ENCODE data around the gene HABP2. TPM values are rescaled to one million over a fixed set of nuclear protein-coding genes. Genes with fewer than 3 reads are reported as not detected.

The HABP2 gene
- total and polyA plus RNA-seq, 2 experiments from 2014 or later = 48.3 to 102 TPM

GRCh38 chr10:113518816-113519591, 33.8 kb upstream of the HABP2 start:
- no peak overlapping the region for H3K4me3 ChIP-seq
- 84% methylated on average over 10 of the region's 10 CpGs for WGBS (ENCODE audit: low lambda C conversion rate, missing lambda C conversion rate)
- no peak for DNase-seq (ENCODE audit: low spot score)

DNA sequence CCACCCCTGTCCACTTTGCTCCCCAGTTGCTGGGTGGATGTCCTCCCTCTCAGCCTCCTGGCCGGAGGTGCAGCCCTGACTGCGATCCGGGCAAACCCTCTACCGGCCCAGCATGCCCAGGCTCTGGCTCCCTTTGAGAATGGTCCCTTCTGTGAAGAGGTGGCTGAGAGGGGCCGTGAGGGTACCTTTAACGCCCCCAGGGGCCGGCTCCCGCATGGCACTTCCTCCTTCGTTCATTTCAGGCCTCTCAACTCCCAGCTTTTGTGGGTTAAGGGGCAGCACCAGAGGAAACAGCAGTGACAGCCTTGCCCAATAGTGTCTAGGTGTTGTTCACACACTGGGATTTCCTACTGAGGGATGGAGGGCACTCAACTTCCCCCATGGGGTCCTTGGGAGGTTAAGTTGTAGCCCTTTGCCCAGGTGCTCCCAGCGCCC, 33.2 kb upstream of the HABP2 start:
- no peaks in the 10 kb centered on the region for H3K9me3 ChIP-seq (ENCODE audit: low read depth)
- peaks cover 3% of the 10 kb centered on the region for H3K4me1 ChIP-seq (ENCODE audit: insufficient read depth)
- H3K27ac ChIP-seq = no peak overlapping the region
- no peaks in the 10 kb centered on the region for H3K79me2 ChIP-seq
- no peak overlapping the region for H3K4me2 ChIP-seq
- no peak overlapping the region for H2AFZ ChIP-seq
- H3K36me3 ChIP-seq (replicated peaks; ENCODE audit: insufficient read depth, low read depth) = no peaks in the 10 kb centered on the region
- no peak overlapping the region for H3K4me3 ChIP-seq
- TF ChIP-seq EZH2phosphoT487 (IDR thresholded peaks at IDR 0.05; ENCODE audit: low read depth, severe bottlenecking, unreplicated experiment) = no peak
- no peak for TF ChIP-seq CTCF (IDR thresholded peaks at IDR 0.05; ENCODE audit: poor library complexity)
- no peak for TF ChIP-seq EZH2 (IDR thresholded peaks at IDR 0.05; ENCODE audit: borderline replicate concordance)
- H3K27me3 ChIP-seq = no peaks in the 10 kb centered on the region
- H3K9me2 ChIP-seq (replicated peaks; ENCODE audit: insufficient read depth) = no peaks in the 10 kb centered on the region
- H4K20me1 ChIP-seq (ENCODE audit: insufficient read depth, poor library complexity, severe bottlenecking) = no peaks in the 10 kb centered on the region
- 94% methylated on average over 10 of the region's 10 CpGs for WGBS (ENCODE audit: low lambda C conversion rate, missing lambda C conversion rate)
- no peak for DNase-seq (ENCODE audit: low spot score)

More at GRCh38 chr10:113518816-113519591, 33.8 kb upstream of the HABP2 start:
- H3K27ac ChIP-seq = no peak overlapping the region
- TF ChIP-seq EZH2phosphoT487 (IDR thresholded peaks at IDR 0.05; ENCODE audit: low read depth, severe bottlenecking, unreplicated experiment) (no peak), EZH2 (IDR thresholded peaks at IDR 0.05; ENCODE audit: borderline replicate concordance) (no peak), CTCF (IDR thresholded peaks at IDR 0.05; ENCODE audit: poor library complexity) (no peak)
- H3K9me2 ChIP-seq (replicated peaks; ENCODE audit: insufficient read depth) = no peaks in the 10 kb centered on the region
- H3K4me2 ChIP-seq = no peak overlapping the region
- H3K79me2 ChIP-seq = no peaks in the 10 kb centered on the region
- H3K4me1 ChIP-seq (ENCODE audit: insufficient read depth) = peaks cover 3% of the 10 kb centered on the region
- H2AFZ ChIP-seq = no peak overlapping the region
- no peaks in the 10 kb centered on the region for H4K20me1 ChIP-seq (ENCODE audit: insufficient read depth, poor library complexity, severe bottlenecking)
- H3K9me3 ChIP-seq (ENCODE audit: low read depth) = no peaks in the 10 kb centered on the region
- H3K36me3 ChIP-seq (replicated peaks; ENCODE audit: insufficient read depth, low read depth) = no peaks in the 10 kb centered on the region
- H3K27me3 ChIP-seq = no peaks in the 10 kb centered on the region

- Histone ChIP-seq H3K27ac (no peak overlapping the region), H3K4me1 (ENCODE audit: insufficient read depth) (peaks cover 3% of the 10 kb centered on the region), H3K79me2 (no peaks in the 10 kb centered on the region), H3K9me2 (replicated peaks; ENCODE audit: insufficient read depth) (no peaks in the 10 kb centered on the region), H3K4me3 (no peak overlapping the region), H3K9me3 (ENCODE audit: low read depth) (no peaks in the 10 kb centered on the region), H3K27me3 (no peaks in the 10 kb centered on the region), H4K20me1 (ENCODE audit: insufficient read depth, poor library complexity, severe bottlenecking) (no peaks in the 10 kb centered on the region), H3K4me2 (no peak overlapping the region), H3K36me3 (replicated peaks; ENCODE audit: insufficient read depth, low read depth) (no peaks in the 10 kb centered on the region), H2AFZ (no peak overlapping the region)
- 85% methylated on average over 2 of the region's 2 CpGs for WGBS (ENCODE audit: low lambda C conversion rate, missing lambda C conversion rate)
- TF ChIP-seq EZH2phosphoT487 (IDR thresholded peaks at IDR 0.05; ENCODE audit: low read depth, severe bottlenecking, unreplicated experiment) (no peak), EZH2 (IDR thresholded peaks at IDR 0.05; ENCODE audit: borderline replicate concordance) (no peak), CTCF (IDR thresholded peaks at IDR 0.05; ENCODE audit: poor library complexity) (no peak)
- no peak for DNase-seq (ENCODE audit: low spot score)
Measured at GRCh38 chr10:113520261-113520660, 32.6 kb upstream of the HABP2 start.
